GM19452 (cell line): ENCODE results near the gene HOOK1.
A peak's percentile ranks its signal among the peaks of the same experiment; 100 is the strongest.

Experiments
- ATAC-seq: cut with Tn5 transposase; IDR thresholded peaks from one replicate; pipeline ENCODE4 v1.9.1; 2021; ENCODE audit not compliant: unreplicated experiment

HOOK1 gene

DNA sequence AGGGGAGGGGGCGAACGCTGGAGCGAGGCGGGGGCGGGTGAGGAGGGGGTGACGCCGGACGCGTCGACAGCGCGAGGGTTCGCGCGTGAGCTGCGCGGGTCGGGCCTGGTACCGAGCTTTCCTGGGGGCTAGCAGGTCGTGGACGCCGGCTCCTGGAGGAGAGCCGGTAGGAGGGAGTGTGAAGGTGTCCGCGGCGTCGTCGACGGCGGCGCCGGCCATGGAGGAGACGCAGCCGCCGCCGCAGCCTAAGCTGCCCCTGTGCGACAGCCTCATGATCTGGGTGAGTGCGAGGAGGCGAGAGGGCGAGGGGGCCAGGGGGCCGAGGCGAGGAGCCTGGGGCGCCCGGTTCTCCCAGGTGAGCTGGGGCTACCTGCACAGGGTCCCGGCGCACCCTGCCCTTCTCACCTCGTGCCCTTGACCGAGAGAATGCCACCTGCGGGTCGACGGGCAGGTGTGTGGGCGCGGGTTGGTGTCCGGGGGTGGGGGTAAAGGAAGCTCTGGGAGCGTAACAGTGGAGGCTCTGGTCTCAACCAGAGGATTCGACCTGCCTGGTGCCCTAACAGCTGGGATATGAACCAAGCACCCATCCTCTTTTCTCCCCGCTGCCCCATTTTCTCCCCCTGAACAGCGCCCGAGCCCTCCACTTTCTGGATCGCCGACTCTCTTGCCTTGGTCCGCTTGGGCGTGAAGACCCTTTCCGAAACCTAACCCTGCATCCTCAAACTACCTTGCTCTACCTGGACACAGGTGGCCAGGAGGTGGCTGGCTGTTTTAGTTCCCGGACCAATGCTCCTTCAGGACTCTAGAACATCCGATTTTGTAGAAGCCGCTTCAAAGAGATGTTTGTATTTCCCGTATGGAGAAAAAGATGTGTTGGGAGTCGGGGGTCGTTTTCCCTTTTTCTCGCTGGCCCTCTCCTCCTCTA lies at the start of gene HOOK1:
Gene HOOK1 (plus strand): TSS at position 49 of the 925 bp plus-strand sequence. CDS start 169 bp downstream, at position 218.
- ATAC-seq, result peak; percentile 23

DNA sequence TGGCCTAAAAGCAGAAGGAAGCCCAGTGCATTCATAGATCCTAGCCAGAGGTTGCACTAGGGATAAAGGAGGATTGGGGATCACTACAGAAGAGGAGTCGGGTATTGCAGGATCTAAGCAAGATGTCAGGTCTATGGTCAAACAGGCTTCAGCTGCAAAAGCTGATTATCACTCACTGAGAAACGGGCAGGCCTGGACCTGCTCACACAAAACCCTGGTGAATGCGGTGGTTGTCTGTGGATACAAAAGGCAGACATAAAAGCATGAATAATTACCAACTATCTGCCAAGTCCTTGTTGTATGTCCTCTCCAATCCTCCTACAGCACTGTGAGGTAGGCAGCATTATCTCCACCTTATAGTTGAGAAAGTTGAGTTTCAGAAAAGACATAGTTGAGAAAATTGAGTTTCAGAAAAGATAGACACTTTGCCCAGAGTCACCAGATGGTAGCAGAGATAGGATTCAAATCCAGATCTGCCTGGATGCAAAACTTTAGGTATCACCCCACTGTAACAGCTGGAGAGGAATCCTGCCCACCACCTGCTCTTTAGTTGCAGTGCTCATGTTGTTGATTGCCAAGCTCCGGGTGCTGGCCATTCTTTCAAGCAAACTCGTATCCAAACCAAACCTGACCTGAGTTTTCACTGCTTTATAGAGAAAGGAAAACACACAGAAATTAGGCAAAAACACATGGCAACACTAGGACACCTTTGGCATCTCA lies 49.6 kb upstream of the HOOK1 start:
- ATAC-seq, result no peak

DNA sequence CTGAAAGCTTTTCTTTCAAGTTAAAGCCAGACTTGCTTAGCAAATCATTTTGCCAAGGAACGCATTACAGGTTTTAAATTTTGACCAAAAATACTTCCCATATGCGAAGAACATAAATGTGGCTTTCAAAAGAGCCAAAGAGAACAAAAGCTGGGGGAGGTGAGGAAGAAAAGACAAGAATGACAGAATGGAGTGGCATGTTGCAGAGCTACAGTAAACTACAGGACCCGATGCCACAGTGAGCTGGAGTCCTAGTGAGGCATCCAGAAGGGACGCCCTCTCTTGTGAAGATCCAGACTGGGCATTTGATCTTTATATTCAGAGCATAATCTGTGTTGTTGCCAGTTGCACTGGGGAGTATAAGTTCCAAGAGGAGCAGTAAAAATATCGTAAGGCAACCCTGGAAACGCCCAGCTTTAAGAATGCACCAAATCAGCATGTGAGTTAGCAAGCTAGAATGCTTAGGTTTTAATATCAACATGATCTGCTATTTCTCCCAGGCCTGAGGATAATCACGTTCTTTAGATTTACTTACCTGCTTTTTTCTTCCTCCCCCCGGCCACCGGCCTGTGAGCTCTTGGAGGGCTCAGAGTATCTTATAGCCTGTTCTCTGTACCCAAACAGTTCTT lies 48.4 kb upstream of the HOOK1 start:
- ATAC-seq, result no peak

DNA sequence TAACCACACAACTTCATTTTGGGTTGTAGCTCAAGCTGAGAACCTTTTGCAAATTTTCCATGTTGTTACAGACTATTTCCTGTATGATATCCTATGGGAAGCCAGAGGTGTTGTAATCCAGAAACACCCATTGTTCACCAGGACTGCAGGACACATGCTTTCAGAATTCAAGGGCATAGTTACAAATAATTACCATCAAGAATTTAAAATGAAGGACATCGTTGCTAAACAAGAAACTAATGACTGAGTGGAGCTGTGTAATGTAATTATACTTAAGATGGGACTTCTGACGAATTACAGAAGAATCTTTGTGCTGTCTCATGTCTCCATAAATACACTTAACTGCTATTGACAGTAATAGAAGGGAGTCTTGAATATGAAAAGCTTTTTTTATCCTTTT lies 47.6 kb upstream of the HOOK1 start:
- no peak for ATAC-seq

DNA sequence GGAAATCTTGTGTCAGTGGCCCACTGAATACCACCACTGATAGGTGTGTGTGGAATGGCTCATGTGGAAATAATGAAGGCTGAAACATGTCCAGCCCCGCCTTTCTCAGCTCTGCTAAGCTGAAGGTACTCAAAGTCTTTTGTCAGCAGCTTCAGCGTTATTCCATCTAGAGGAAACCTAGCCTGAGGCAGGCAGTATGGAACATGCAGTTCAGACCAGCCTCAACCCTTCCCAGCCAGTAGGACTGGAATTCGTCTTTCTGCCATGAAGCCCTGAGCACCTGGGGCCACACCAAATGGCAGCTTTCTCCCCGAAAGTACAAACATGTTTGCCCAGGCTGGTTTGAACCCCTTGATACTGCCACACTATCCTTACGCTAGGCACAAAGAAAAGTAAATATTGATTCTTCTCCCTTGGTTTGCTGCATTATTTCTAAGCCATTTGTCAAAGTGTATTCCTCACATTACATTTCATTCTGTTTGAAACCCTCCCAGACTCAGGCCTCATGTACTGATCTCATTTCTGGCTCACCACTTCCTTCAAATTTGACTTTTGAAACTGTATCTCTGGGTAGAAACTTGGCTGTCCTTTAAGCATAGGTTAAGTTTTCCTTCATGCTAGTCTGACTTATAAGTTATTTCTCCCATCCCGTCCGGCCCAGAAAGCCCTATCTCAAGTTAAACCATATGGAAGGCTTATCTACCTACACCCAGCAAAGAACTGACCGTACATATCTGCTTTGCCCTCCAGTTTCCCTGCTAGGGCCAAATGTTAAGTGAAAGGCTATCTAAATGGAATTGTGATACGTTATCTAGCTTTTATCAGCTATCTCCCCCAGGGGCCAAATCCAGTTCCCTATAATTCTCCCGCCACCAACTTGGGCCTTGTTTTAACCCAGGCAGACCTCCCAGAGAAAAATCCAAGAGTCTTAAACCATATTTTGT lies 45.7 kb upstream of the HOOK1 start:
- no peak for ATAC-seq

DNA sequence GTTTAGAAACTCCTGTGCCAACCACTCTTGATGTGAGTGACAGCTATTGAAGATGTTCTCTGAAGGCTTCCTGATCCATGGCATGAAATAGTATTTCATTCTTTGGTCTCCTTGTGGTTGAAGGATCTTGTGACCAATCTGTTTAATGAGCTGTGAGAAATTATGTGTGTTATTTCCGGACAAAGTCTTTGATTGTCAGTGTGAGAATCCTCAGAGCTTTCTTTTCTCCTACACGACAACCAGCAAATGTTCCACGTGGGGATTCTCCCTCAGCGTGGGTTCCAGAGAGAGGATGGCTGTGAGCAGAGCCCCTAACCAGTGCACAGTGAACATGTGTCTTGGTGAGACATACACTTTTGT lies 45.0 kb upstream of the HOOK1 start:
- ATAC-seq, result no peak

DNA sequence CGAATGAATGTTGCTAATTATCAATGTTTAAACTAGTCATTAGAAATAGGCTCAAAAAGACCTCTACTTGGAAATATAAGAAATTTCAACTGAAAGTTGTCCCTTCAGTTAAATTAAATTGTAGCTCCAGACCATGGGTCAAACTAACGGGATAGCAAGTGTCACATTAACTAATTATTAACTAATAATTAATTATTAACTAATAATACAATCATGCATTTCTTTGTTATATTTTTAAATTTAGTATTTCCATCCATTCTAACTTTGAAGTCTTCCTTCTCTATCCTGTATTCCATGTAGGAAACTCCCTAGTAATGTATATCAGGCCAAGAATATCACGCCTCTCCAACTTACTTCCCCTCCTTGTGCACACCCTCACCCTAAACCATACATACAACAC lies 43.4 kb upstream of the HOOK1 start:
- no peak for ATAC-seq

DNA sequence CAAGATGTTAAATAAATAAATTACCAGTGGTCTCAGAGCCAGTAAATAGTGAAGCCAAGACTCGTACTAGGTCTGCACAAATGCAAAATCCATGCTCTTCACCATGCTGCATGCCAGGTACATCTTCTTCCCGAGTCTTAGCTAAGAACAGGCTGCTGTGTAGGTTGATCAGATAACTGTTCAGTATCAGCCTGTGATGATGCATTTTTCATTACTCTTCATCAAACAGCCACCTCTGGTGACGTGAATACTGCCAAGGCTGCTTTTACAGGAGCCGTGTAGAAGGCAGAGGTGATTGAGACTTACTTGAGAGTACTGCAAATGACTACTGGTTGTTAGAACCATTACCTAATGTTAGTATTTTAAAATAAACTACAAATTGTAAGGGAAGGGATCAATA lies 39.3 kb upstream of the HOOK1 start:
- ATAC-seq, result no peak

DNA sequence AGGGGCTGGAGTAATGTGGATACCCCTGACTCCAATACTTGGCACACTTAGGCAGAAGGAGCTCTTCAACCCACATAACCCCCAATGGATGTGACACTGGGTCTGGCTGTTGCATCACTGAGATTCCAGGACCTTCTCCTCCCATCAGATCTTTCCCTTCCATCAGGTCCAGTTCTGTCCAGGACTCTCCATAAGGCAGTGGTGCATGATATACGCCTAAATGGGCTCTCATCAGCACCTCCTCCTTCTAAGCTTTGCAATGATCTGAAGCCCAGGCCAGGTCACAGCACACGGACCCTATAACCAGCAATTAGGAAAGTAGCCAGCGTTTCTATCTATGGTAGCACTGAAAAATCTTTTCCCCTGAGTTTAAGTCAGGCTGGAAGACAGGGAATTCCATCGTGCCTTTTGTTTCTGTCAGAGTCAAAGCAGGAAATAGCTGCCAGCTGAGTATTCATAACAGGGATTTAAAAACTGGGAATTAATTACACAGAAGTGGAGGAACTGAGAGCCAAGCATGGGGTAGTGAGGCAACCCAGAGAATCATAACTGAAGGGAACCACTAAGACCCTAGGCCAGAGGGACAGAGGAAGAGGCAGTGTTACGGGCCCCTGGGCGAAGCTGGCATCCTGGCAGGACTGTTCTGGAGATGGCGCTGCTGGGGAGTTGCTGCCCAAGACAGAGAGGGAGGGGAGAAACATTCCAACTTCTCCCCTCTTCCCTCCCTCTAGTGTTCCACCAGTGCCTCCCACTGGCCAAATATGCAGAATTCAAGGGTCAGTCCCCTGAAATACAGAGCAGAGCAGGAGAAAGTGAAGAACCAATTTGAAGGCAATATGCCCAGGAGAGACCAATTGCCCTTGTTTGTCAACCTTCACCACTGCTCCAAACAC lies 37.5 kb upstream of the HOOK1 start:
- no peak for ATAC-seq

DNA sequence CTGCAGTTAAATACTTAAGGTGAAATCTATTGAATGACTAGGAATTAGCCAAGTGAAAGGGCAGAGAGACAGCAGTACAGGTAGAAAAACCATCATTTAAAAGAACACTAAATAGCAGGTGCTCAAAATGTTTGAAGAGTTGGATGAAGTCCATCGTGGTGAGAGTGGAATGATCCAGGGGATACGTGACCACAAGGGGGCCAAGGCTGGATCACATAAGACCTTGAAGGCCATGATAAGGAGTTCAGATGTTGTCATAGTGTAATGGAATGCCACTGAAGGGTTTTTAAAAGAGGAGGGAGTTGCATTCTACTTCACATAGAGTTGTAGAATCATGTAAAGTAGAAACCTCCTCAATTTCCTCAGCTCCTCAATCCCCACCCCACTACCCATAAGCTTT lies 34.8 kb upstream of the HOOK1 start:
- no peak for ATAC-seq

DNA sequence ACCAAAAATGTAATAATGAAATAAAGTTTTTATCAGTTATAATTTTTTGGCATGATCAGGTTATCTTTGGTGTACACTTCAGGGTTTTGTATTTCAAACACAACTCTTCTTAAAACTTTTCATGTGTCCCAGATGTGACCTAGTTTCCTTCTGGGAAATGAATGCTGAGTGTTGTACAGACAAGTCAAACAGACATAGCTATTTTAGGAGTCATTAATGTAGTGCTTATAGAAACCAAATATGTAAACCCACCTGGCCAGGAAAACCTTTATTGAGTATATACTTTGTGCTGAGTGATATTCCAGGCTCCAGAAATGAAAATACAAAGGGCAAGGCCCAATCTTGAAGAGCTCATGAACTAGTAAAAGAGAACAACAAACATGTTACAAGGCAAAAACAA lies 25.9 kb upstream of the HOOK1 start:
- ATAC-seq, result no peak

DNA sequence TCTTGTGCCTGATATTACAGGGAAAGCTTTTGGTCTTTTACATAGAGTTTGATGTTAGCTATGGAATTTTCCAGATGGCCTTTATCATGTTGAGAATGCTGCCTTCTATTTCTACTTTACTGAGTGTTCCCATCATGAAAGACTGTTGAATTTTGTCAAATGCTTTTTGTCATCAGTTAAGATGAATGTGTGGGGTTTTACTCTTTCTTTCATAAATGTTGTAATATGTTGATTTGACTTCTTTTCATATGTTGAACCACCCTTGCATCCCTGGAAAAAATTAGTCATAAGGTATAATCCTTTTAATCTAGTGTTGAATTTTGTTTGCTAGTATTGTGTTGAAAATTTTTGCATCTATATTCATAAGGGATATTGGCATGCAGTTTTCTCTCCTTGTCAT lies 16.1 kb upstream of the HOOK1 start:
- no peak for ATAC-seq

DNA sequence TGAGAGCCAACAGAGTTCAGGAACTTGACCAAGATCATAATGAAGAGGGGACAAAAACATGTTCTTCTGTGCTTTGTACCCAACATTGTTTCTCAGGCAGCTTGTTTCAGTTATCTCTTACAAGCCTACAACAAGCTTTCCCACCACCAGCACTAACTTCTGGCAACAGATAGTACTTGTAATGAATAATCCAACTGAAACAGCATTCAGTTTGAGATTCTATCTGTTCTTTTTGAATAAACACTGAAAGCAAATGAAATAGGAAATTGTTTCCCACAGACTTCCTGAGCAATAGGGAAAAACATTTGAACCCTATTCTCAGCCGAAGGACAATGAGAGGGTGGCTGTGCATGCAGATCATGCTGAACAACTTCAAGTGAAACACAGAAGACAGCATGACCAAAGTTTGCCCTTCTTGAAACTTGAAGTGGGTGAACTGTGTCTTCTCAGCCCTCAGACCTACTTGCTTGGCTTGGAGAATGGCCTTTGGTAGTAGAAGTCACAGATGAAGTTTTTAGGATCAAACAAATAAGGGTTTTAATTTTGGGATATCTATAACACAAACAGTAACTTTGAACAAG lies 11.2 kb upstream of the HOOK1 start:
- ATAC-seq, result no peak

DNA sequence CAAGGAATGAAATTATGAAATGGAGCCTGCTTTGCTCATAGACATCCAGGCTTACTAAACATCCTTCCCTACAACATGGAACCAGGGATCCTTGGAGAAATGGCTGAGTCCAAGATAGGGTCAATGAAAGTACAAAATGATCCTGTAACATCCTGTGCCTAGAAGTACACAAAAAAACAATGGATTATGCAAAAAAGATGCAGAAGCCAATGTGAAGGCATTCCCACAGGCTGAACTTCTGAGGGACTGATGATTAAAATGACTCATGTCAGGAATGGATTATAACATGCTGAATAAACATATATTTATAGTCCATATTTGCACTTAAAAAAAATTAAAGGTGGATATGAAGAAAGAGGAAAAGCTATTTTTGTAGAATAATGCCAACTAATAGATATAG lies 10.4 kb upstream of the HOOK1 start:
- no peak for ATAC-seq

DNA sequence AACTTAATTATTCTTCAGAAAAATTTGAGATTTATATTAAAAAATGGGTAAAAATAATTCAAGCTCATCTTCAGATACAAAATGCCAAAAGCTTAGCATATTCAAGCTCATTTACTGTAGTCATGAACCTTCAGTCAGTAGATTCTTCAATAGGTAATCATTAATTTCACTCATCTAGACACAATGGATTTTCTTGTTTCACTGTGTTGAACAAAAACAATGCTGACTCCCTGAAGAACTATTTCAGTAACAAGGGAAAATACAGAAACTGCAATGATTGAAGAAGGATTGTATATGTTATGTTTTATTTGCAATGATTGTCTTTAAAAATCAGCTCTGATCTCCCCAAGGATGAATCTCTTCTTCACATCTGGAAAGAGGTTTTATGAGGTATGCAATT lies 9.2 kb upstream of the HOOK1 start:
- ATAC-seq, result no peak

DNA sequence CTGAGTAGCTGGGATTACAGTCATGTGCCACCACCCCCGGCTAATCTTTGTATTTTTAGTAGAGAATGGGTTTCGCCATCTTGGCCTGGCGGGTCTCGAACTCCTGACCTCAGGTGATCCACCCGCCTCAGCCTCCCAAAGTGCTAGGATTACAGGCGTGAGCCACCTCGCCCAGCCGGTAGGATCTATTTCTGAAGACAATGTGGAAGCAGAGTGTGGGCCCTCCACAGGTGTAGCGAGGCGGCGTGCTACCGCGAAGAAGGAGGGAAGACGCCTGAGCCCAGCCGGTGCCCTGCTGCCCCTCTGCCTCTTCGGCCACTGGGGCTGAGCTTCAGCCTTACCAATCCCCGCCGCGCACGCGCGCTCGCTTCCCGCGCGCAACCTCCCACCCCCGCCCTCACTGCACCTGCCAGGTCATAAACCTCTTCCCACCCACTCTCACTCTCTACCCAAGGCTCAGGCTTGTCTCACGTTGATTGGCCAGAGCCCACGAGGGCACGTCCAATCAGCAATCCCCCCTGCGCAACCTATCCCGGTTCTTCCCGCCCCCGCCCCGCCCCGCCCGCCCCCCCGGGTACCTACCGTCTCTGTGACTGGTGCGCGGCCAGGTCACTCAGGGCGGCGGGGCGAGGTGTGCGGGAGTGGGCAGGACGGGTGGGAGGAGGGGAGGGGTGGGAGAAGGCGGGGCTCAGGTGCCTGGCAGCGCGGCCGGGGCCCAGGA lies 409 bp upstream of the HOOK1 start:
- ATAC-seq, result peak; percentile 98

DNA sequence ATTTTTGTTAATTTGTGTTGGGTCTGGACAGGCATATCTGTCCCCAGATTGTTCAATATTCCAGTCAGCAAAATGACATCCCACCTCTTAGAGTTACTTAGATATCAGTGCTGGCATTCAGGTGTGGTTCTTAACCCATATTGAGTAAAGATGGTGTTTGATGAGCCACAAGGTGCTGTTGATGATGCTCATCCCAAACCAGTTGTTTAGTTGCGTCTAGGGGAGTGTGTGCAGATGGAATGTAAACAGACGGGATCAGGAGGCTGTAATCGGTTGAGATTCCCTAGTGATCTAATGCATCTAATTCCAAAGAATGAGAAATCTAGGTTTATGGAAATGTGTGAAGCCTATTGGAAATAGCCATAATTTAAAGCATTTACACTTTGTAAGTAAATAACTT lies 1.1 kb downstream of the HOOK1 start:
- ATAC-seq, result no peak

DNA sequence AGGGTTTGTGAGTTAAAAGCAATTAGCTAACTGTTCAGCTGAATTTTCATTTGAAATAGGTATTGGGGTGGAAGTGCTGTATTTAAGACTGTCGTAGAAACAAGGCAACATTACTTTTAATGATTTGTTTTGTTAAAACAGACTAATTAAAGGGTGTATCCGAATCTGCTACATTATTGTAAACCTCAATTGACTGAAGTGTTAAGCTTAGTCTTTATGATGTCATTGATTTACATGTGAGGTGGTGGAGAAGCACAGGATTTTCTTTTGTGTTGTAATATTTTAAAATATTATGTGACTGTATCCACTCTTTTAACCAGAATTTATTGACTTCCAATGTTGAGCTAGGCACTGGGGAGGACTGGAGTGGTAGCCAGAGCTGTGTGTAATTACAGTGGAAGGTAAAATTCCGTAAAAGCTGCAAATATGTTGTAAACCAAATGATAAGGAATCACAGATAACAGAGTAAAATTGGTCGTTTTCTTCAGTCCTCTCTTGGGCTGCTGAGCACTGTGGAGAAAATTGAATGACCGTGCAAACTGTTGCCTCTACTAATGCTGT lies 1.6 kb downstream of the HOOK1 start:
- no peak for ATAC-seq
